Neural progenitor cell (in vitro differentiated cells): ENCODE results near the gene ZCCHC7. TPM values are rescaled to one million over a fixed set of nuclear protein-coding genes. Genes with fewer than 3 reads are reported as not detected.

Experiments used
- DNase-seq: peaks from one replicate; pipeline ENCODE4 v3.0.0-alpha.2; 2016; ENCODE audit warnings: low spot score
- H2AFZ ChIP-seq: fragments of 200-600 bp; sonication (generic); replicated peaks from 2 replicates; pipeline ENCODE4 v1.6.1; 2016; ENCODE audit warnings: antibody characterized with exemption
- H3F3A ChIP-seq: fragments of 200-600 bp; sonication (generic); 2 replicates; pipeline ENCODE4 v1.6.1; 2016; ENCODE audit warnings: antibody characterized with exemption, low read depth
- H3K27ac ChIP-seq: fragments of 200-600 bp; sonication (generic); 2 replicates; pipeline ENCODE4 v1.5.1; 2016; ENCODE audit warnings: mild to moderate bottlenecking
- H3K27me3 ChIP-seq: fragments of 200-600 bp; sonication (generic); 2 replicates; pipeline ENCODE4 v1.6.1; 2016; ENCODE audit warnings: mild to moderate bottlenecking, moderate library complexity
- H3K36me3 ChIP-seq: fragments of 200-600 bp; sonication (generic); 2 replicates; pipeline ENCODE4 v1.5.1; 2016
- H3K4me1 ChIP-seq: fragments of 200-600 bp; sonication (generic); 2 replicates; pipeline ENCODE4 v1.6.1; 2016; ENCODE audit warnings: mixed run types
- H3K4me2 ChIP-seq: fragments of 200-600 bp; sonication (generic); 2 replicates; pipeline ENCODE4 v1.6.1; 2016
- H3K4me3 ChIP-seq: fragments of 200-600 bp; sonication (generic); 2 replicates; pipeline ENCODE4 v1.5.1; 2016
- H3K79me2 ChIP-seq: fragments of 200-600 bp; sonication (generic); 2 replicates; pipeline ENCODE4 v1.6.1; 2016; ENCODE audit warnings: low read depth
- H3K9ac ChIP-seq: fragments of 200-600 bp; sonication (generic); 2 replicates; pipeline ENCODE4 v1.6.1; 2016
- H3K9me3 ChIP-seq: fragments of 200-600 bp; sonication (generic); 2 replicates; pipeline ENCODE4 v1.5.1; 2016; ENCODE audit warnings: low read depth
- H4K20me1 ChIP-seq: fragments of 200-600 bp; sonication (generic); 2 replicates; pipeline ENCODE4 v1.6.1; 2016; ENCODE audit warnings: low read depth
- H3K27ac Mint-ChIP-seq: 3 replicates; pipeline ENCODE4 v1.8.0; 2021; ENCODE audit warnings: mixed read lengths
- H3K27me3 Mint-ChIP-seq: 2 replicates; pipeline ENCODE4 v1.8.0; 2022; ENCODE audit warnings: low read depth, mild to moderate bottlenecking, inconsistent platforms, moderate library complexity, mixed read lengths; ENCODE audit not compliant: insufficient read depth
- H3K36me3 Mint-ChIP-seq: 3 replicates; pipeline ENCODE4 v1.8.0; 2021; ENCODE audit warnings: mixed read lengths
- H3K4me1 Mint-ChIP-seq: 3 replicates; pipeline ENCODE4 v1.8.0; 2021; ENCODE audit warnings: mixed read lengths
- H3K4me3 Mint-ChIP-seq: 3 replicates; pipeline ENCODE4 v1.8.0; 2021; ENCODE audit warnings: mild to moderate bottlenecking, moderate library complexity, mixed read lengths
- H3K9me3 Mint-ChIP-seq: 3 replicates; pipeline ENCODE4 v1.8.0; 2020; ENCODE audit warnings: mixed read lengths
- CTCF ChIP-seq: fragments of 200-600 bp; sonication (generic); IDR thresholded peaks from 2 replicates; pipeline ENCODE4 v1.5.1; 2017; ENCODE audit warnings: antibody characterized with exemption, mild to moderate bottlenecking
- EZH2 ChIP-seq: fragments of 200-600 bp; sonication (generic); IDR thresholded peaks from 2 replicates; pipeline ENCODE4 v1.6.1; 2017; ENCODE audit warnings: antibody characterized with exemption, mild to moderate bottlenecking, moderate library complexity
- EZH2phosphoT487 ChIP-seq: fragments of 200-600 bp; sonication (generic); IDR thresholded peaks from 2 replicates; pipeline ENCODE4 v1.6.1; 2017; ENCODE audit warnings: antibody characterized with exemption
- total RNA-seq: library from RNA; depleted of rRNA; stranded (reverse); fragments of >200 nt; gene quantifications from 2 replicates; pipeline ENCODE4 v1.2.3, GENCODE V29; 2015; ENCODE audit warnings: low replicate concordance

ZCCHC7 gene
- total RNA-seq, 1 donor from 2014 or later: 27.6 TPM

GRCh38 chr9:37248651-37249163 lies 128.3 kb downstream of the ZCCHC7 start:
- peaks cover 8% of the 10 kb centered on the region for H3F3A ChIP-seq
- no peak overlapping the region for H3K9ac ChIP-seq
- no peaks in the 10 kb centered on the region for H3K9me3 ChIP-seq
- no peak overlapping the region for H3K4me2 ChIP-seq
- peaks cover 38% of the 10 kb centered on the region for H3K4me1 ChIP-seq
- no peak overlapping the region for H3K27ac ChIP-seq
- TF ChIP-seq CTCF: no peak
- no peak for TF ChIP-seq EZH2phosphoT487
- TF ChIP-seq EZH2: no peak
- Mint-ChIP-seq H3K36me3 (peaks cover 29% of the 10 kb centered on the region), H3K4me3 (no peak overlapping the region), H3K27me3 (peaks cover 4% of the 10 kb centered on the region), H3K27ac (peak overlapping the region; percentile 14), H3K4me1 (peaks cover 46% of the 10 kb centered on the region), H3K9me3 (peaks cover 25% of the 10 kb centered on the region)
- H3K36me3 ChIP-seq: no peaks in the 10 kb centered on the region
- no peaks in the 10 kb centered on the region for H3K27me3 ChIP-seq
- H2AFZ ChIP-seq: no peak overlapping the region
- H3K4me3 ChIP-seq: no peak overlapping the region
- no peak for DNase-seq
- H3K79me2 ChIP-seq: peaks cover 13% of the 10 kb centered on the region
- peaks cover 43% of the 10 kb centered on the region for H4K20me1 ChIP-seq

- H3K9ac ChIP-seq: no peak overlapping the region
- no peak overlapping the region for H2AFZ ChIP-seq
- peaks cover 33% of the 10 kb centered on the region for H3K4me1 ChIP-seq
- peaks cover 20% of the 10 kb centered on the region for H3K79me2 ChIP-seq
- Mint-ChIP-seq H3K4me3 (peak overlapping the region; percentile 16), H3K36me3 (peaks cover 39% of the 10 kb centered on the region), H3K27me3 (peaks cover 4% of the 10 kb centered on the region), H3K27ac (peak overlapping the region; percentile 88), H3K9me3 (peaks cover 41% of the 10 kb centered on the region), H3K4me1 (peaks cover 38% of the 10 kb centered on the region)
- peak overlapping the region; percentile 57 for H3K4me2 ChIP-seq
- H3K9me3 ChIP-seq: no peaks in the 10 kb centered on the region
- H3K27me3 ChIP-seq: no peaks in the 10 kb centered on the region
- peaks cover 8% of the 10 kb centered on the region for H3F3A ChIP-seq
- peak; percentile 96 for DNase-seq
- H3K27ac ChIP-seq: no peak overlapping the region
- no peaks in the 10 kb centered on the region for H3K36me3 ChIP-seq
- peaks cover 50% of the 10 kb centered on the region for H4K20me1 ChIP-seq
- no peak for TF ChIP-seq CTCF
- peak; percentile 99 for TF ChIP-seq EZH2phosphoT487
- no peak overlapping the region for H3K4me3 ChIP-seq
Measured at GRCh38 chr9:37251452-37251851, 131.1 kb downstream of the ZCCHC7 start.

GRCh38 chr9:37253377-37253937 lies 133.1 kb downstream of the ZCCHC7 start:
- no peak overlapping the region for H3K4me3 Mint-ChIP-seq
- Histone ChIP-seq H3K27ac (no peak overlapping the region), H3F3A (peaks cover 8% of the 10 kb centered on the region), H3K4me3 (no peak overlapping the region), H3K4me1 (peaks cover 27% of the 10 kb centered on the region), H3K4me2 (no peak overlapping the region), H2AFZ (no peak overlapping the region), H3K36me3 (no peaks in the 10 kb centered on the region), H3K9me3 (no peaks in the 10 kb centered on the region), H3K27me3 (no peaks in the 10 kb centered on the region), H4K20me1 (peaks cover 45% of the 10 kb centered on the region), H3K79me2 (peaks cover 20% of the 10 kb centered on the region), H3K9ac (no peak overlapping the region)
- peaks cover 41% of the 10 kb centered on the region for H3K9me3 Mint-ChIP-seq
- H3K4me1 Mint-ChIP-seq: peaks cover 41% of the 10 kb centered on the region
- TF ChIP-seq EZH2 (no peak), EZH2phosphoT487 (no peak)
- H3K27me3 Mint-ChIP-seq: peaks cover 4% of the 10 kb centered on the region
- peaks cover 43% of the 10 kb centered on the region for H3K36me3 Mint-ChIP-seq
- no peak for DNase-seq
- no peak overlapping the region for H3K27ac Mint-ChIP-seq

GRCh38 chr9:37255187-37255586 lies 134.8 kb downstream of the ZCCHC7 start:
- H3K4me2 ChIP-seq: no peak overlapping the region
- H3K4me3 Mint-ChIP-seq: no peak overlapping the region
- no peaks in the 10 kb centered on the region for H3K9me3 ChIP-seq
- no peak overlapping the region for H3K4me3 ChIP-seq
- peaks cover 28% of the 10 kb centered on the region for H3K9me3 Mint-ChIP-seq
- no peak for TF ChIP-seq EZH2
- no peak for TF ChIP-seq EZH2phosphoT487
- no peak for TF ChIP-seq CTCF
- H3K27ac ChIP-seq: no peak overlapping the region
- no peaks in the 10 kb centered on the region for H3K36me3 ChIP-seq
- H3K4me1 ChIP-seq: peaks cover 23% of the 10 kb centered on the region
- no peaks in the 10 kb centered on the region for H3K27me3 ChIP-seq
- peaks cover 2% of the 10 kb centered on the region for H3K27me3 Mint-ChIP-seq
- no peak overlapping the region for H3K9ac ChIP-seq
- no peak overlapping the region for H2AFZ ChIP-seq
- no peak for DNase-seq
- peaks cover 37% of the 10 kb centered on the region for H3K4me1 Mint-ChIP-seq
- H3K36me3 Mint-ChIP-seq: peaks cover 40% of the 10 kb centered on the region
- H3F3A ChIP-seq: peaks cover 12% of the 10 kb centered on the region
- H3K27ac Mint-ChIP-seq: no peak overlapping the region
- H3K79me2 ChIP-seq: peaks cover 20% of the 10 kb centered on the region
- H4K20me1 ChIP-seq: peaks cover 39% of the 10 kb centered on the region
